IMR-90 (cell line): ENCODE measurements around the gene JPH3. TPM values are rescaled to one million over a fixed set of nuclear protein-coding genes. Genes with fewer than 3 reads are reported as not detected.

ENCODE experiments used
- ATAC-seq: fragments of 200-7000 bp; cut with Tn5 transposase; 2 replicates; pipeline ENCODE4 v1.9.1; 2020; ENCODE audit warnings: low read depth, mild to moderate bottlenecking, moderate library complexity
- BruUV-seq: library from RNA; stranded (reverse); fragments of 400-500 nt; replicated peaks from 2 replicates; lab custom pipeline; 2021; lab: Mats Ljungman, UMichigan
- CTCF ChIA-PET: fragments of 300-600 bp; formaldehyde crosslinking; extraction: SDS; loops from one replicate; lab custom pipeline; 2021; ENCODE audit warnings: antibody characterized with exemption; lab: Yijun Ruan, JAX
- POLR2A ChIA-PET: fragments of 300-600 bp; sonication (Branson Sonifier 250); formaldehyde crosslinking; loops from one replicate; lab custom pipeline; 2022; ENCODE audit warnings: antibody characterized with exemption; ENCODE audit not compliant: unreplicated experiment; lab: Charles Lee
- DNase-seq: peaks from one replicate; pipeline ENCODE4 v3.0.0; 2013
- H2AFZ ChIP-seq: replicated peaks from 2 replicates; pipeline ENCODE3; 2013; ENCODE audit warnings: low read length, mild to moderate bottlenecking; ENCODE audit not compliant: poor library complexity
- H2AK5ac ChIP-seq: 2 replicates; pipeline ENCODE4 v1.6.1; 2013; ENCODE audit warnings: low read depth, low read length, inconsistent platforms
- H2AK9ac ChIP-seq: replicated peaks from 2 replicates; pipeline ENCODE3; 2013; ENCODE audit warnings: mild to moderate bottlenecking, low read depth, low read length, moderate library complexity; ENCODE audit not compliant: poor library complexity
- H2BK120ac ChIP-seq: 2 replicates; pipeline ENCODE4 v1.6.1; 2013; ENCODE audit warnings: low read depth, low read length, inconsistent platforms
- H2BK15ac ChIP-seq: 3 replicates; pipeline ENCODE4 v1.6.1; 2013; ENCODE audit warnings: low read depth, low read length, inconsistent platforms
- H2BK20ac ChIP-seq: 2 replicates; pipeline ENCODE4 v1.6.1; 2013; ENCODE audit warnings: low read depth, mild to moderate bottlenecking, inconsistent platforms, low read length, moderate library complexity
- H2BK5ac ChIP-seq: 2 replicates; pipeline ENCODE4 v1.6.1; 2013; ENCODE audit warnings: mild to moderate bottlenecking, low read depth, low read length, inconsistent platforms; ENCODE audit not compliant: poor library complexity, severe bottlenecking
- H3K14ac ChIP-seq: replicated peaks from 2 replicates; pipeline ENCODE4 v1.6.1; 2013; ENCODE audit warnings: low read depth, low read length, inconsistent platforms
- H3K18ac ChIP-seq: 2 replicates; pipeline ENCODE4 v1.6.1; 2013; ENCODE audit warnings: low read depth, low read length, control low read depth
- H3K23ac ChIP-seq: 2 replicates; pipeline ENCODE4 v1.6.1; 2013; ENCODE audit warnings: low read depth, low read length, inconsistent platforms
- H3K27ac ChIP-seq: 2 replicates; pipeline ENCODE4 v1.5.1; 2013; ENCODE audit warnings: mild to moderate bottlenecking, control low read depth, low read length; ENCODE audit not compliant: insufficient read depth
- H3K27me3 ChIP-seq: 2 replicates; pipeline ENCODE4 v1.6.1; 2013; ENCODE audit warnings: low read length; ENCODE audit not compliant: control insufficient read depth, insufficient read depth
- H3K36me3 ChIP-seq: 2 replicates; pipeline ENCODE4 v1.6.1; 2013; ENCODE audit warnings: low read length, mixed read lengths; ENCODE audit not compliant: control insufficient read depth, insufficient read depth
- H3K4ac ChIP-seq: 2 replicates; pipeline ENCODE4 v1.6.1; 2013; ENCODE audit warnings: low read depth, low read length, inconsistent platforms
- H3K4me1 ChIP-seq: 2 replicates; pipeline ENCODE4 v1.6.1; 2013; ENCODE audit warnings: low read length, mixed read lengths; ENCODE audit not compliant: control insufficient read depth, insufficient read depth
- H3K4me2 ChIP-seq: 2 replicates; pipeline ENCODE4 v1.6.1; 2013; ENCODE audit warnings: low read depth, mild to moderate bottlenecking, control low read depth, low read length, moderate library complexity
- H3K4me3 ChIP-seq: 2 replicates; pipeline ENCODE4 v1.5.1; 2013; ENCODE audit warnings: low read depth, mild to moderate bottlenecking, control low read depth, low read length, moderate library complexity; ENCODE audit not compliant: insufficient read depth
- H3K56ac ChIP-seq: 2 replicates; pipeline ENCODE4 v1.6.1; 2013; ENCODE audit warnings: low read length, inconsistent platforms; ENCODE audit not compliant: insufficient read depth; ENCODE audit errors: extremely low read depth
- H3K79me1 ChIP-seq, 2 experiments: 2 replicates each; pipeline ENCODE4 v1.6.1; 2013; ENCODE audit warnings: low read length in 2 of 2, inconsistent platforms in 1 of 2, low read depth in 1 of 2
- H3K9ac ChIP-seq: 2 replicates; pipeline ENCODE4 v1.6.1; 2013; ENCODE audit warnings: low read depth, low read length, control low read depth
- H3K9me1 ChIP-seq: 2 replicates; pipeline ENCODE4 v1.6.1; 2013; ENCODE audit warnings: low read length, inconsistent platforms; ENCODE audit not compliant: insufficient read depth
- H3K9me3 ChIP-seq: 2 replicates; pipeline ENCODE4 v1.6.1; 2013; ENCODE audit warnings: low read length; ENCODE audit not compliant: control insufficient read depth, insufficient read depth
- H4K20me1 ChIP-seq: 2 replicates; pipeline ENCODE4 v1.6.1; 2013; ENCODE audit warnings: low read length, inconsistent platforms; ENCODE audit not compliant: insufficient read depth
- H4K5ac ChIP-seq: 2 replicates; pipeline ENCODE4 v1.6.1; 2013; ENCODE audit warnings: mild to moderate bottlenecking, low read depth, low read length, control low read depth
- H4K8ac ChIP-seq, 2 experiments: 2 replicates each; pipeline ENCODE4 v1.6.1; 2013; ENCODE audit warnings: low read depth in 2 of 2, low read length in 2 of 2, control low read depth in 1 of 2, inconsistent platforms in 1 of 2
- H4K91ac ChIP-seq: 2 replicates; pipeline ENCODE4 v1.6.1; 2013; ENCODE audit warnings: low read depth, low read length, inconsistent platforms; ENCODE audit not compliant: insufficient read depth
- RCOR1 ChIP-seq: IDR thresholded peaks from 2 replicates; pipeline ENCODE4 v1.6.1; 2012; ENCODE audit warnings: mild to moderate bottlenecking, low read length, improper control_type of control experiment; ENCODE audit not compliant: insufficient replicate concordance
- WGBS, 2 experiments: methylation state at CpG; one replicate each; pipeline versions ENCODE4 v1.1.5 to v1.1.7; 2013; ENCODE audit warnings: missing lambda C conversion rate in 2 of 2; ENCODE audit not compliant: insufficient read length in 1 of 2; ENCODE audit errors: extremely low coverage in 2 of 2; 5-methylcytosine and 5-hydroxymethylcytosine counted together
- dilution Hi-C: fragments of 300-500 bp; cut with HindIII; formaldehyde crosslinking; loops from one replicate; pipeline ENCODE4 v1.14.3; 2018; ENCODE audit warnings: low sequenced_read_pairs; ENCODE audit not compliant: unreplicated experiment
- in situ Hi-C: fragments of 300-500 bp; cut with MboI; formaldehyde crosslinking; loops from 3 replicates; pipeline ENCODE4 v1.14.3; 2019; ENCODE audit warnings: low sequenced_read_pairs, inconsistent platforms, mixed read lengths
- intact Hi-C: fragments of 100-400 bp; cut with micrococcal nuclease; formaldehyde crosslinking; loops from 2 replicates; pipeline ENCODE4 v1.10.0; 2022
- polyA plus RNA-seq, 3 experiments: library from polyadenylated mRNA; depleted of rRNA; stranded (reverse); fragments of >200 nt; gene quantifications; 2 replicates each; pipeline ENCODE4 v1.2.3, GENCODE V29; 2012; ENCODE audit warnings: low replicate concordance in 1 of 3
- total RNA-seq: library from RNA; depleted of rRNA; stranded (reverse); fragments of >200 nt; gene quantifications from 2 replicates; pipeline ENCODE4 v1.2.3, GENCODE V29; 2012

JPH3 gene
- total and polyA plus RNA-seq, 2 of the 4 experiments (the other 2 are of a cell fraction): 0.03 TPM; not detected in 1

DNA sequence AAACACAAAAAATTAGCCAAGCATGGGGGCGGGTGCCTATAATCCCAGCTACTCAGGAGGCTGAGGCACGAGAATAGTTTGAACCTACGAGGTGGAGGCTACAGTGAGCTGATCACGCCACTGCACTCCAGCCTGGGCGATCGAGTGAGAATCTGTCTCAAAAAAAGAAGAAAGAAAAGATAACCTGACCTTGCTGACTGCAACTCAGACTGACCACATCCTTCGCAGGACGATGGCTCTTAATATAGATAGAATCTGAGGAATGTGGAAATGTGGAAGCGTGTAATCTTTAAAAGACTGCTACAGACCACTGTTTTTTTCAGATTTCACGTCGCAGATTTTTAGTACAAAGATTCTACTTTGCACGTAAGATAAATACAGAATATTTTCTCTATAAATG, 125.7 kb downstream of the JPH3 start:
- no peak overlapping the region for H2BK120ac ChIP-seq
- H3K4me1 ChIP-seq: peaks cover 8% of the 10 kb centered on the region; the same call in 1 of the 2 replicates
- no peak overlapping the region for H3K14ac ChIP-seq
- H4K20me1 ChIP-seq: peaks cover 17% of the 10 kb centered on the region
- H3K9ac ChIP-seq: no peak overlapping the region
- peak; percentile 47 for ATAC-seq
- intact Hi-C loops: no loop called here
- dilution Hi-C loops: no loop called here
- no peak overlapping the region for H2AK9ac ChIP-seq
- no peak overlapping the region for H3K56ac ChIP-seq
- no peak overlapping the region for H3K18ac ChIP-seq
- no peak overlapping the region for H2AFZ ChIP-seq
- no TSS peak for BruUV-seq
- H3K23ac ChIP-seq: no peak overlapping the region
- ChIA-PET POLR2A (no interaction called here), CTCF (no interaction called here)
- no peak overlapping the region for H4K5ac ChIP-seq
- no peak overlapping the region for H3K4me3 ChIP-seq
- H3K27me3 ChIP-seq: no peaks in the 10 kb centered on the region
- H3K27ac ChIP-seq: no peak overlapping the region
- no peak overlapping the region for H2BK20ac ChIP-seq
- H2BK5ac ChIP-seq: no peak overlapping the region
- H3K4ac ChIP-seq: no peak overlapping the region
- no peak for TF ChIP-seq RCOR1
- no peak overlapping the region for H2BK15ac ChIP-seq
- peak; percentile 66 for DNase-seq
- no peaks in the 10 kb centered on the region for H3K9me3 ChIP-seq
- 85% methylated on average over 4 of the region's 12 CpGs; no CpG with 5 or more reads in 1 of the 2 experiments for WGBS, 2 experiments
- H4K8ac ChIP-seq: no peak overlapping the region
- no peak overlapping the region for H3K4me2 ChIP-seq
- in situ Hi-C loops: no loop called here
- H3K79me1 ChIP-seq: peaks cover 0 to 23% of the 10 kb centered on the region in 2 experiments; a peak in 2 of 4 replicates
- peaks cover 5% of the 10 kb centered on the region for H3K9me1 ChIP-seq
- no peak overlapping the region for H4K91ac ChIP-seq
- no peak overlapping the region for H2AK5ac ChIP-seq
- peaks cover 15% of the 10 kb centered on the region for H3K36me3 ChIP-seq
